Tibial nerve (tissue), 4 donors: ENCODE data around the gene GREM1.

Experiments
- CTCF ChIP-seq, 5 experiments: fragments of 200-600 bp in 3 of 5; fragments of 450-650 bp in 2 of 5; sonication (generic) in 3 of 5; IDR thresholded peaks; one replicate each; pipeline ENCODE4 v1.5.1; 2016 to 2019; ENCODE audit warnings: antibody characterized with exemption in 5 of 5, mild to moderate bottlenecking in 3 of 5, moderate library complexity in 2 of 5
- EP300 ChIP-seq, 2 donors: sonication (generic); formaldehyde crosslinking; IDR thresholded peaks; one replicate each; pipeline ENCODE4 v1.6.1; 2017; ENCODE audit warnings: antibody characterized with exemption in 2 of 2, mild to moderate bottlenecking in 1 of 2
- POLR2A ChIP-seq, 2 donors: fragments of 450-650 bp; IDR thresholded peaks; one replicate each; pipeline ENCODE4 v1.6.1; 2017; ENCODE audit warnings: antibody characterized with exemption in 2 of 2, mild to moderate bottlenecking in 2 of 2, moderate library complexity in 2 of 2

- TF ChIP-seq CTCF (IDR thresholded peaks at IDR 0.05) (no peak), EP300 (IDR thresholded peaks at IDR 0.05) (no peak), POLR2A (IDR thresholded peaks at IDR 0.05) (no peak)
Measured at GRCh38 chr15:32716915-32717425, 834 bp upstream of the GREM1 start.
